Breast epithelium (tissue), 3 donors: ENCODE results near the gene GREB1L.

ENCODE experiments used
- CTCF ChIP-seq, 3 donors: fragments of 450-650 bp; IDR thresholded peaks; one replicate each; pipeline ENCODE4 v1.5.1; 2016 to 2017; ENCODE audit warnings: antibody characterized with exemption in 3 of 3, mild to moderate bottlenecking in 3 of 3, moderate library complexity in 3 of 3
- POLR2A ChIP-seq: fragments of 450-650 bp; IDR thresholded peaks from one replicate; pipeline ENCODE4 v1.6.1; 2016; ENCODE audit warnings: antibody characterized with exemption, mild to moderate bottlenecking, moderate library complexity
- POLR2AphosphoS5 ChIP-seq, 3 donors: sonication (generic); formaldehyde crosslinking; IDR thresholded peaks; one replicate each; pipeline ENCODE4 v1.6.1; 2017; ENCODE audit warnings: antibody characterized with exemption in 3 of 3

- TF ChIP-seq CTCF (IDR thresholded peaks at IDR 0.05) (no peak), POLR2AphosphoS5 (IDR thresholded peaks at IDR 0.05) (no peak), POLR2A (no peak)
Measured at GRCh38 chr18:21327101-21327500, 85.1 kb downstream of the GREB1L start.
